DND-41 (cell line): ENCODE measurements around the gene CASKIN2.

Experiments used
- ATAC-seq: fragments of 200-7000 bp; cut with Tn5 transposase; 3 replicates; pipeline ENCODE4 v1.9.1; 2021; ENCODE audit warnings: low read depth; ENCODE audit not compliant: insufficient read depth
- DNase-seq: peaks from one replicate; pipeline ENCODE4 v3.0.0-alpha.2; 2020
- H2AFZ ChIP-seq: 2 replicates; pipeline ENCODE4 v1.6.0; 2012; ENCODE audit warnings: low read depth, low read length
- H3K27ac ChIP-seq: 2 replicates; pipeline ENCODE4 v1.5.1; 2012; ENCODE audit warnings: low read length, inconsistent platforms
- H3K27me3 ChIP-seq: fragments of 200-600 bp; sonication (generic); 2 replicates; pipeline ENCODE4 v1.6.0; 2012; ENCODE audit warnings: low read length, mild to moderate bottlenecking, inconsistent platforms; ENCODE audit not compliant: insufficient read depth, poor library complexity
- H3K36me3 ChIP-seq: 2 replicates; pipeline ENCODE4 v1.5.1; 2012; ENCODE audit warnings: low read length, inconsistent platforms; ENCODE audit not compliant: insufficient read depth
- H3K4me1 ChIP-seq: 2 replicates; pipeline ENCODE4 v1.5.1; 2012; ENCODE audit warnings: mild to moderate bottlenecking, low read length; ENCODE audit not compliant: insufficient read depth
- H3K4me2 ChIP-seq: 2 replicates; pipeline ENCODE4 v1.6.0; 2012; ENCODE audit warnings: mild to moderate bottlenecking, moderate library complexity, low read length, inconsistent platforms; ENCODE audit not compliant: insufficient read depth
- H3K4me3 ChIP-seq, 2 experiments: fragments of 200-600 bp in 1 of 2; shearing (Covaris generic) in 1 of 2; 2 replicates each; pipeline ENCODE4 v1.5.1; 2012 to 2016; ENCODE audit warnings: inconsistent platforms in 2 of 2, low read length in 2 of 2, mild to moderate bottlenecking in 2 of 2, low read depth in 1 of 2, moderate library complexity in 1 of 2
- H3K79me2 ChIP-seq: 2 replicates; pipeline ENCODE4 v1.6.0; 2012; ENCODE audit warnings: low read length, inconsistent platforms; ENCODE audit not compliant: insufficient read depth
- H3K9ac ChIP-seq: 2 replicates; pipeline ENCODE4 v1.6.0; 2012; ENCODE audit warnings: low read depth, mild to moderate bottlenecking, inconsistent platforms, low read length, moderate library complexity
- H3K9me3 ChIP-seq: 2 replicates; pipeline ENCODE4 v1.5.1; 2012; ENCODE audit warnings: low read length, moderate library complexity, mild to moderate bottlenecking, inconsistent platforms; ENCODE audit not compliant: insufficient read depth, severe bottlenecking
- H4K20me1 ChIP-seq: 2 replicates; pipeline ENCODE4 v1.6.0; 2012; ENCODE audit warnings: low read length; ENCODE audit not compliant: insufficient read depth
- CTCF ChIP-seq: IDR thresholded peaks from 2 replicates; pipeline ENCODE4 v1.5.1; 2012; ENCODE audit warnings: borderline replicate concordance, low read length, moderate library complexity, mild to moderate bottlenecking; ENCODE audit not compliant: poor library complexity, severe bottlenecking; ENCODE audit errors: extremely low read depth
- EZH2 ChIP-seq: IDR thresholded peaks from 3 replicates; pipeline ENCODE4 v1.6.1; 2012; ENCODE audit warnings: borderline replicate concordance, low read depth, mild to moderate bottlenecking, moderate library complexity, low read length, inconsistent platforms; ENCODE audit not compliant: severe bottlenecking

CASKIN2 gene

GRCh38 chr17:75490173-75490743, 25.1 kb downstream of the CASKIN2 start:
- Histone ChIP-seq H3K9me3 (no peaks in the 10 kb centered on the region), H3K36me3 (peaks cover 73% of the 10 kb centered on the region), H3K4me1 (peaks cover 25% of the 10 kb centered on the region), H4K20me1 (0 out of 2 replicates have a peak, but pooled peaks cover 3% of the 10 kb centered on the region), H3K4me2 (no peak overlapping the region), H3K27ac (no peak overlapping the region), H3K79me2 (peaks cover 9% of the 10 kb centered on the region; the same call in 1 of the 2 replicates), H3K27me3 (no peaks in the 10 kb centered on the region), H3K9ac (no peak overlapping the region), H3K4me3 (no peak overlapping the region), H2AFZ (no peak overlapping the region)
- ATAC-seq = no peak
- TF ChIP-seq CTCF (no peak), EZH2 (no peak)
- DNase-seq = no peak

DNA sequence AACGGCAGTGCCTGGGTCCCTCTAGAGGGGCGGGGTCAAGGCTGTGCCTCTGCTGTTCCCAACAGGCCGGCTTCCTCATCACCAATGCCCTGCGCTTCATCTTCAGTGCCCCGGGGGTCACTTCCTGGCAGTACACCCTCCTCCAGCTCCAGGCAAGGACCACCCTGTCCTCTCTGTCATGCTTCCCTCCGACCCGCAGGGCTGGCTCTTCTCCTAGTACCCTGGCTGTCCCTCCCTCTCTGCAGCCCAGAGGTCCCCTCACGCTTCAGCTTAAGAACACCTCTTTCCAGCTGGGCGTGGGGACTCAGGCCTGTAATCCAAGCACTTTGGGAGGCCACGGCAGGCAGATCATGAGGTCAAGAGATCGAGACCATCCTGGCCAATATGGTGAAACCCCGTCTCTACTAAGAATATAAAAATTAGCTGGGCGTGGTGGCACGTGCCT, 25.8 kb downstream of the CASKIN2 start:
- H4K20me1 ChIP-seq = 0 out of 2 replicates have a peak, but pooled peaks cover 3% of the 10 kb centered on the region
- no peak overlapping the region for H3K9ac ChIP-seq
- H3K27ac ChIP-seq = no peak overlapping the region
- H3K4me1 ChIP-seq = peaks cover 25% of the 10 kb centered on the region
- no peak overlapping the region for H3K4me3 ChIP-seq
- no peaks in the 10 kb centered on the region for H3K27me3 ChIP-seq
- H3K36me3 ChIP-seq = peaks cover 67% of the 10 kb centered on the region
- H2AFZ ChIP-seq = no peak overlapping the region
- H3K4me2 ChIP-seq = no peak overlapping the region
- ATAC-seq (no peak), DNase-seq (no peak)
- no peaks in the 10 kb centered on the region for H3K9me3 ChIP-seq
- H3K79me2 ChIP-seq = peaks cover 10% of the 10 kb centered on the region; the same call in 1 of the 2 replicates
- no peak for TF ChIP-seq EZH2
- TF ChIP-seq CTCF = no peak

GRCh38 chr17:75488693-75489510, 26.4 kb downstream of the CASKIN2 start:
- Histone ChIP-seq H3K27me3 (no peaks in the 10 kb centered on the region), H3K4me3 (no peak overlapping the region), H3K36me3 (peaks cover 60% of the 10 kb centered on the region), H3K9ac (no peak overlapping the region), H3K4me1 (peaks cover 25% of the 10 kb centered on the region), H3K27ac (no peak overlapping the region), H3K4me2 (no peak overlapping the region), H4K20me1 (0 out of 2 replicates have a peak, but pooled peaks cover 3% of the 10 kb centered on the region), H3K9me3 (no peaks in the 10 kb centered on the region), H3K79me2 (peaks cover 10% of the 10 kb centered on the region), H2AFZ (no peak overlapping the region)
- TF ChIP-seq CTCF = no peak
- TF ChIP-seq EZH2 = no peak
- no peak for DNase-seq
- no peak for ATAC-seq
